Right lobe of liver (tissue), 6 donors: ENCODE results near the gene OBI1. TPM values are rescaled to one million over a fixed set of nuclear protein-coding genes. Genes with fewer than 3 reads are reported as not detected.

Source experiments
- ATAC-seq, 4 donors: fragments of 200-7000 bp; cut with Tn5 transposase; one replicate each; pipeline ENCODE4 v1.9.1; 2020; ENCODE audit warnings: mild to moderate bottlenecking in 4 of 4, moderate library complexity in 4 of 4
- DNase-seq, 3 donors: peaks; one replicate each; pipeline ENCODE4 v3.0.0-alpha.2; 2020
- H3K27ac ChIP-seq, 3 donors: fragments of 200-600 bp; one replicate each; pipeline ENCODE4 v1.8.0; 2022
- H3K27me3 ChIP-seq, 2 donors: fragments of 200-600 bp; one replicate each; pipeline ENCODE4 v1.8.0; 2022
- H3K36me3 ChIP-seq, 4 donors: fragments of 200-600 bp; sonication (generic) in 1 of 4; one replicate each; pipeline versions ENCODE4 v1.5.1 to v1.8.0; 2017 to 2022; ENCODE audit warnings: control low read depth in 1 of 4
- H3K4me1 ChIP-seq, 4 donors: fragments of 200-600 bp; sonication (generic) in 1 of 4; one replicate each; pipeline versions ENCODE4 v1.5.1 to v1.8.0; 2017 to 2022; ENCODE audit warnings: control low read depth in 1 of 4
- H3K4me3 ChIP-seq, 3 donors: fragments of 200-600 bp; one replicate each; pipeline ENCODE4 v1.8.0; 2022
- H3K9me3 ChIP-seq, 4 donors: fragments of 200-600 bp; sonication (generic) in 1 of 4; one replicate each; pipeline versions ENCODE4 v1.5.1 to v1.8.0; 2017 to 2022; ENCODE audit warnings: control low read depth in 1 of 4
- POLR2A ChIP-seq: fragments of 450-650 bp; IDR thresholded peaks from one replicate; pipeline ENCODE4 v1.6.1; 2017; ENCODE audit warnings: antibody characterized with exemption, mild to moderate bottlenecking
- WGBS: methylation state at CpG from one replicate; pipeline ENCODE4 v1.1.6; 2018; ENCODE audit warnings: low coverage, low lambda C conversion rate; ENCODE audit not compliant: insufficient coverage; ENCODE audit errors: missing lambda C conversion rate; 5-methylcytosine and 5-hydroxymethylcytosine counted together
- intact Hi-C, 2 donors: fragments of 100-400 bp; cut with DNase I; formaldehyde crosslinking; loops; one replicate each; pipeline versions ENCODE4 v1.11.2 to v1.14.1; 2022
- total RNA-seq, 6 experiments: library from RNA; depleted of rRNA in 2 of 6; stranded (reverse); fragments of >200 nt in 2 of 6; fragmentation: NEBNext Ultra II Directional in 3 of 6; extraction: Animal tissue kit (Norgen Biotek cat#: 25700) in 3 of 6; gene quantifications; one replicate each; pipeline versions ENCODE4 v1.1.0 to v1.2.4, GENCODE V29; 2016 to 2023
- TF ChIP-seq, protein P1 (sequence below), 4 donors: fragments of 200-600 bp in 3 of 4; fragments of 450-650 bp in 1 of 4; IDR thresholded peaks; one replicate each; pipeline versions ENCODE4 v1.5.1 to v1.8.0; 2016 to 2022; ENCODE audit warnings: antibody characterized with exemption in 4 of 4, mild to moderate bottlenecking in 2 of 4
- donor health status: DM: no; HTN: yes; CAD: no.
- donor health status: DM: no; HTN: no; CAD: no.
- donor health status: DM: no; HTN: no; CAD: no.
- donor health status: DM: no; HTN: yes; CAD: no.
- donor health status: DM: no; HTN: yes; CAD: no.

OBI1 gene
- total RNA-seq, 6 experiments from 2014 or later = 1.7 to 3.6 (median 2.8) TPM

DNA sequence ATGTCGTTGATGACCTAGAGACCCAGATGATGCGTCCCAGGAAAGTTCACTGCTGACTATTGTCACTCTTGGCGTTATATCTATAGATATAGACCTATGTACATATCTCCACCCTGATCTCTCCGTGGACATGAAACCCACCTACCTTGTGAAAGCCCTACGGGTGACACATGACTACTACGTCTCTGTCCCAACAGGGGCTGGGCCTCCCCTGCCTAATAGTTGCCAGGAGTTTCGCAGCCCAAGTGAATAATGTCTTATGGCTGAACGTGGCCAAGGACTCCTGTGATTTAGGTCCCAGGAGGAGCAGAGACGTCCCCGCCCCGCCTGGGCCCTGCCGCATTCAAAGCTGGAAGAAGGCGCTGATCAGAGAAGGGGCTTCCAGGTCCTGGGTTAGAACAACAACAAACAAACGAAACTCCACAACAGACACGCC lies 50.7 kb downstream of the OBI1 start:
- ATAC-seq (no peak), DNase-seq (no peak)
- Histone ChIP-seq H3K4me1 (peaks cover 0 to 22% (median 4%) of the 10 kb centered on the region in 4 donors), H3K27ac (no peak overlapping the region), H3K4me3 (peak overlapping the region; percentile 41 to 52 (median 45)), H3K27me3 (peaks cover 5 to 54% of the 10 kb centered on the region in 2 donors), H3K36me3 (no peaks in the 10 kb centered on the region), H3K9me3 (no peaks in the 10 kb centered on the region)
- TF ChIP-seq POLR2A = no peak
- TF ChIP-seq, protein P1, sequence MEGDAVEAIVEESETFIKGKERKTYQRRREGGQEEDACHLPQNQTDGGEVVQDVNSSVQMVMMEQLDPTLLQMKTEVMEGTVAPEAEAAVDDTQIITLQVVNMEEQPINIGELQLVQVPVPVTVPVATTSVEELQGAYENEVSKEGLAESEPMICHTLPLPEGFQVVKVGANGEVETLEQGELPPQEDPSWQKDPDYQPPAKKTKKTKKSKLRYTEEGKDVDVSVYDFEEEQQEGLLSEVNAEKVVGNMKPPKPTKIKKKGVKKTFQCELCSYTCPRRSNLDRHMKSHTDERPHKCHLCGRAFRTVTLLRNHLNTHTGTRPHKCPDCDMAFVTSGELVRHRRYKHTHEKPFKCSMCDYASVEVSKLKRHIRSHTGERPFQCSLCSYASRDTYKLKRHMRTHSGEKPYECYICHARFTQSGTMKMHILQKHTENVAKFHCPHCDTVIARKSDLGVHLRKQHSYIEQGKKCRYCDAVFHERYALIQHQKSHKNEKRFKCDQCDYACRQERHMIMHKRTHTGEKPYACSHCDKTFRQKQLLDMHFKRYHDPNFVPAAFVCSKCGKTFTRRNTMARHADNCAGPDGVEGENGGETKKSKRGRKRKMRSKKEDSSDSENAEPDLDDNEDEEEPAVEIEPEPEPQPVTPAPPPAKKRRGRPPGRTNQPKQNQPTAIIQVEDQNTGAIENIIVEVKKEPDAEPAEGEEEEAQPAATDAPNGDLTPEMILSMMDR (IDR thresholded peaks at IDR 0.05) = no peak
- intact Hi-C loops = no loop called here
- WGBS = 13% methylated on average over 8 of the region's 15 CpGs

DNA sequence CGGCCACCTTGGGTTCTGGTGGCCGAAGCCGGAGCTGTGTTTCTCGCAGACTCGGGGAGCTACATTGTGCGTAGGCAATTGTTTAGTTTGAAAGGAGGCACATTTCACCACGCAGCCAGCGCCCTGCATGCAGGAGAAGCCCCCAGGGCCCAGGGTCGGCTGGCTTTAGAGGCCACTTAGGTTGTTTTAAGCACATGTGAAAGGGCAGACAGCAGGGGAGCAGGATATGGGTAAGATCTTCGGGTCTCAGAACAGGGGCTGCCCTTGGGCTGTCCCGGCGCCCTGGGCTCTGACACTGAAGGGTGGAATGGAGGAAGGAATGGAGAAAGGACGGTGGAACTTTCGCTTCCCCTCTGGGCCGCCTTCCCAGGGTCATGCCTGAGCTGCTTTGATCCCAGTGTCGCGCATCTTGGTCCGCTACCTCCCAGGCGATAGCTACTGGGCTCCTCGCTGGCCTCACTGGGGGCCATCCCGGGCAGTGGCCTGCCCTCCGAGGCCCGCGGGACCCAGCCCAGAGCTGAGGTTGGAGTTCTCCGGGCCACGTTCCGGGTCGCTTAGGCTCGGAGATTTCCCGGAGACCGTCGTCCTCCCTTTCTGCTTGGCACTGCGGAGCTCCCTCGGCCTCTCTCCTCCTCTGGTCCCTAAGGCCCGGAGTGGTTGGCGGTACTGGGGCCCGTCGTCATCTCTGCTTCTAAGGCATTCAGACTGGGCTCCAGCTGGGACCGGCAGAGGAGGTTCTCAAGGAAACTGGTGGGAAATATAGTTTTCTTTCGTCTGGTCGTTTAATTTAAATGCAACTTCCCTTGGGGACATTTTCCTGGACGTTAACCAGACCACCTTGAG lies 51.3 kb downstream of the OBI1 start:
- no peak overlapping the region for H3K4me3 ChIP-seq
- intact Hi-C loops = no loop called here
- WGBS = 30% methylated on average over 13 of the region's 42 CpGs
- ATAC-seq (no peak), DNase-seq (no peak)
- no peaks in the 10 kb centered on the region for H3K9me3 ChIP-seq
- peaks cover 10 to 61% of the 10 kb centered on the region in 2 donors for H3K27me3 ChIP-seq
- no peak for TF ChIP-seq POLR2A
- no peak overlapping the region for H3K27ac ChIP-seq
- no peaks in the 10 kb centered on the region for H3K36me3 ChIP-seq
- H3K4me1 ChIP-seq = peaks cover 0 to 28% (median 4%) of the 10 kb centered on the region in 4 donors

DNA sequence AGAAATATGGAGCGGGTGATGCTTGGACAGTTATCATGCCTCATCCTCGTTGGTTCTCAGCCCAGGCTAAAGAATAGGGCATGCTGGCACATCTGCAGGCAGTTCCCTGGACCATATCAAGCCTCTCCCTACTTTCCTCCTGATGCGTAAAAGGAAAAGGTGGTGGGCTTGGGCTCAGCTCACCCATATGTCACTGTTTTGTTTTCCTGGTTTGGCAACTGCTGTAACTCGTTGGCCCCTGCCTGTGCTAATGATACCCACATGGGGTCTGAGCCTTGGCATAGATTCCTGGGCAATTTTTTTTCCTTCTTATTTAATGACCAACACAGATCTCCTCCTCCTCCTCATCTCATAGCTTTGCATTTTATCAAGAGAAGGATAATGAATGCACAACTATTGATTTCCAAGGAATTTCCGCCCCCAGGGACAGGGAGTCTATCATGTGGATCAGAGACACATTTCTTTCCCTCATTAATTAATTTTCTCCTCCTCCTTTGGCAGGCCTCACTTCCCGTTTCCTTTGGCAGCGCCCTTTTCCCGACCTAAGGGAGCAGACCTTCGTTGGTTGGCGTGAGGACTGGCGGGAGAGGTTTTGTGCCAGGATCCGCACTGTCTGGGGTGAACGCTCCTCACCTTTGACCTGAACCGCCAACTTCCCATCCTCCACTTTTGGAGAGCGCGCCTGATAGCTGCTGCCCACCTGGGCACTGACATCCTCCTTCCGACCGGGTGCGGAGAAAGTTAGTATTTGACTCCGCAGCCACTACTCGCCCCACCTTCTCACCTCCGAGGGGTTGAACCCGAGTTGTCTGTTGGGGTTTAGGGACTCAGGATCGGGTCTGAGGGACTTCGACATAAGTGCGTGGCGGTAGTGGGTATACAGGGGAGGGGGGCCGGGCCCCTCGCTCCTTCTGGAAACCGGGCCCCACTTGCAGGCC lies 52.2 kb downstream of the OBI1 start:
- Histone ChIP-seq H3K9me3 (no peaks in the 10 kb centered on the region), H3K4me3 (no peak overlapping the region), H3K36me3 (no peaks in the 10 kb centered on the region), H3K27ac (no peak overlapping the region), H3K27me3 (peaks cover 10 to 64% of the 10 kb centered on the region in 2 donors), H3K4me1 (peaks cover 0 to 29% (median 4%) of the 10 kb centered on the region in 4 donors)
- ATAC-seq (peak in 1 of 4 donors; percentile 15), DNase-seq (no peak)
- WGBS = 5% methylated on average over 24 of the region's 30 CpGs
- TF ChIP-seq POLR2A = no peak
- TF ChIP-seq, protein P1 (IDR thresholded peaks at IDR 0.05) = no peak
- intact Hi-C loops = no loop called here

DNA sequence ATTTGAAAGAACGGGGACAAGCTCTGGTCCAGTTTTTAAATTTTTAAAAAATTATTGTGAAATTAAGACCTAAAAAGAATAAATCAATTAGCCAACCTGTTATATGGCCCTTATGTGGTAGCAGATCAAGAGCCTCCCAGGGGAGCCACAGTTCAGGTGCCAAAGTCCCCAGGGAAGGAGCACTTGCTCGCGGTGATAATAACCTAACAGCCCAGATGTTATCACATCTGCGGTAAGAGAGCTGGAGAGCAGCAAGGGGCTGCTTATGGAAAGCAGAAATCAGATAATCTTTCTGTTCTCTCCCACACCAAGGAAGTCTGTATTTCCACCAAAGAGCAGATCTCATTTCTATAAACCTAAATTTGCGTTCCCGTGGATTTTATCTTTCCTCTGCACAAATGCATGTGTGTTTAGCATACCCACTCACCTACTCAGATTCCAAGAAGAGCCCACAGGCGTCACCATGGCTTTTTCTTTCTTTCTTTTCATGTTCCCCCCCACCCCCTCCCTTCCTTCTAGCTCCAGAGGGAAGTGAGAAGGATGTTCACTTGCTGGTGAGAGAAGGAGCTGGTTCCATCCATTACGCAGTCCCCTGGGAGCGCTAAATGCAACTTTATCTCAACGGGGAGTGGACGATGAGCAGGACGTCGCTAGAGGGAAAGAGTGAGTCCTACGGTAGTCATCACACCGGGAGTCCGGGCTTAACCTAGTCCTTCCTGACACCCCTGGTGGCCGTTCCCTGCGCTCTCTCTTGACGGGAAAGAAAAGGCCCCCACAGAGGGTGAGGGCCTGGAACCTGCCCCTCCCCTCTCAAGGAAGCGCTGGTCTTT lies 54.0 kb downstream of the OBI1 start:
- 6% methylated on average over 16 of the region's 20 CpGs for WGBS
- no peak for DNase-seq

More for the DNA sequence above, 54.0 kb downstream of the OBI1 start:
- Histone ChIP-seq H3K27me3 (peaks cover 14 to 78% of the 10 kb centered on the region in 2 donors), H3K9me3 (no peaks in the 10 kb centered on the region), H3K4me1 (peaks cover 0 to 32% (median 4%) of the 10 kb centered on the region in 4 donors), H3K36me3 (no peaks in the 10 kb centered on the region), H3K4me3 (no peak overlapping the region), H3K27ac (no peak overlapping the region)
- no peak for ATAC-seq
- TF ChIP-seq POLR2A = no peak
- TF ChIP-seq, protein P1 (IDR thresholded peaks at IDR 0.05) = no peak
- intact Hi-C loops = no loop called here
